ENCODE data around the gene ADGRD1.
"Not testable (repeated sequence)": the region's sequence is repeated elsewhere in the genome, so short reads cannot be mapped to it uniquely, and the experiment has no call there.

The ADGRD1 gene

DNA sequence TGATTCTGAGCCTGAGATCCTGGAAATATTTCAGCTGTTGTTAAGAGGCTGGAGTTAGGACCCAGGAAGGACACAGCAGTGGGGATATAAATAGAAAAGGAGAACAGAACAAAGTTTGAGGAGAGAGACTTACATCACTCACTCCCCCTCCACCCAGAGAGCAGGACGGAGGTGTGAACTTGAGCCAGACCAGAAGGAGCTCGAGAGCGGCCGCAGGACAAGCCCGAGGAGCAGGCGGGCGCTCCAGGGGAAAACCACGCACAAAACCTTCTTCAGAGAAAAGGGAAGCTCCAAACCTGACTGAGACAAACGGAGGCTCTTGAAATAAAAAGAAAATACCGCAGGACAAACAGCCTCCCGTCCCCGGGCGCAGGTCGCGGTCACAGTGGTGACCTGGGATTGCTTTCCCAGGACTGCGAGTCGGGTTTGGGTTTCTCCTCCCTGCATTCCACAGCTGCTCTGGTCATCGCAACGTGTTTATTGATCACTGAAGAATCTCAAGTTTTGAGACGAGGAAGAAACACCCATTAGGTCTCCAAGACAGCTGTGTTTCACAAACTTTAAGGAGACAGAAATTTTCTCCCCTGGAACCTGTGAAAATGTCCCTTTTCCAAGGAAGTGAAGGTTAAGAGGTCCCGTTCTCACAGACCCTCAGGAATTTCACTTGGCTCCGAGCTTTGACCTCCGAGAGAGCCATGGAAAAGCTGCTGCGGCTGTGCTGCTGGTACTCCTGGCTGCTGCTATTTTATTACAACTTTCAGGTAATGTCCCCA lies at the start of gene ADGRD1:
Gene ADGRD1 (plus strand): TSS at position 137 of the 773 bp plus-strand sequence. CDS start 559 bp downstream, at position 696.
- in situ Hi-C loops (cut with MboI; ENCODE audit: low sequenced_read_pairs), result no loop called here

DNA sequence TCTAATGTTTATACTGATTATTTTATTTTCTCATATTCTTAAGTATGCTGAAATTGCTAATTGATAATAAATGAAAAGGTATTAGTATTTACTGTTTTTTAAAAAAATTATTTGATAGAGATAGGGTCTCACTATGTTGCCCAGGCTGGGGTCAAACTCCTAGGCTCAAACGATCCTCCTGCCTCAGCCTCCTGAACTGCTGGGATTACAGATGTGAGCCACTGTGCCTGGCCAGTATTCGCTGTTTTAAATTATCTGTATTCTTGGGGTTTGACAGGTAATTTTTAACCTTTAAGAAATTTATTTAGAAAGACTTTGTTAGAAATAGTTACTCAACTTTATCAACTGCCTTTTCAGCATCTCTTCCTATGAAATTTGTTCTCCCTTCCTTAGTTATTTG lies 49.6 kb upstream of the ADGRD1 start:
- in situ Hi-C loops (cut with MboI; ENCODE audit: low sequenced_read_pairs), result no loop called here

DNA sequence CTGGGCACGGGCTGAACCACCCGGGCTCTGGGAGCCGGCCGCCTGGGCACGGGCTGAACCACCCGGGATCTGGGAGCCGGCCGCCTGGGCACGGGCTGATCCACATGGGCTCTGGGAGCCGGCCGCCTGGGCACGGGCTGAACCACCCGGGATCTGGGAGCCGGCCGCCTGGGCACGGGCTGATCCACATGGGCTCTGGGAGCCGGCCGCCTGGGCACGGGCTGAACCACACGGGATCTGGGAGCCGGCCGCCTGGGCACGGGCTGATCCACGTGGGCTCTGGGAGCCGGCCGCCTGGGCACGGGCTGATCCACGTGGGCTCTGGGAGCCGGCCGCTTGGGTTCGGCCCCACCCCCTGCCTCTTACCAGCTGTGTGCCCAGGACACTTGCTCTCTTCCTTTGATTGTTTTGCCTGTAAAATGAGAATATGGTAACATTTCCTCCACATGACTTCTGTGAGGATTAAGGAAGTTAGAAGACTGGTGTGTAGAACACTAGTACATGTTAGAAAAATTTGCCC lies 48.7 kb upstream of the ADGRD1 start:
- in situ Hi-C loops (cut with MboI; ENCODE audit: low sequenced_read_pairs), result not testable (repeated sequence)

DNA sequence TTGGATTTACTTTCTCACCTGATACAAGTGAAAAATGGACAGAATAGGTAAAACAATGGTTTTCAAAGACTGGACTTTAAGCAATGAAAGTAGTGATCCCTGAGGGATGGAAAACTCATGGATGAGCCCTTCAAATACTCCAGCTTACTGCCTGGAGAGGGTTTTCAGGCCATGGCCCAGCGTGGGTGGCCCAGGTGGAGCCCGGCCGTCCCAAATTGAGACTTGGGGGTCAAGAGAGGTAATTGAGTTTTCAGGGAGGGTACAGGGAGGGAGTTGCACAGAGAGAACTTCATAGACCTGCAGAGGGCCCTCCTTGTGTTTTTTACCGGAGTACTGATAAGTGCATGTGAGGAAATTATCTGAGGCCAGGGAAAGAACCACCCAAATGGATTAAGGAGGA lies 44.6 kb upstream of the ADGRD1 start:
- in situ Hi-C loops (cut with MboI; ENCODE audit: low sequenced_read_pairs), result no loop called here

GRCh38 chr12:130911193-130911592 lies 42.5 kb upstream of the ADGRD1 start:
- in situ Hi-C loops (cut with MboI; ENCODE audit: low sequenced_read_pairs), result no loop called here

DNA sequence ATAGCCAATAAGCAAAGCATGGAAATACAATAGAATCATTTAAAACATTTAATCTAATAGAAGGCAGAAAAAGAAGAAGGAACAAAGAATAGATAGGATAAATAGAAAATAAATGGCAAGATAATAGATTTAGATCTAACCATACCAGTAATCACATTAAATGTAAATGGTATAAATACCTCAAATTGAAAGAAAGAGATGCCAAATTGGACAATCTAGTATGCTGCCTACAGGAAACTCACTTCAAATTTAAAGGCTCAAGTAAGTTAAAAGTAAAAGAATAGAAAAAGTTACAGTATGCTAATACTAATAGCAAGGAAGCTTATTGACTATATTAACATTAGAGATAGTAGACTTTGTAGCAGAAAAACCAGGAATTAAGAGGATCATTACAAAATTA lies 41.8 kb upstream of the ADGRD1 start:
- in situ Hi-C loops (cut with MboI; ENCODE audit: low sequenced_read_pairs), result no loop called here

- in situ Hi-C loops (cut with MboI; ENCODE audit: low sequenced_read_pairs), result no loop called here
These were observed 37.3 kb upstream of the ADGRD1 start for GRCh38 chr12:130916241-130916911.

- in situ Hi-C loops (cut with MboI; ENCODE audit: low sequenced_read_pairs), result no loop called here
These were observed 36.1 kb upstream of the ADGRD1 start for GRCh38 chr12:130917607-130918006.

DNA sequence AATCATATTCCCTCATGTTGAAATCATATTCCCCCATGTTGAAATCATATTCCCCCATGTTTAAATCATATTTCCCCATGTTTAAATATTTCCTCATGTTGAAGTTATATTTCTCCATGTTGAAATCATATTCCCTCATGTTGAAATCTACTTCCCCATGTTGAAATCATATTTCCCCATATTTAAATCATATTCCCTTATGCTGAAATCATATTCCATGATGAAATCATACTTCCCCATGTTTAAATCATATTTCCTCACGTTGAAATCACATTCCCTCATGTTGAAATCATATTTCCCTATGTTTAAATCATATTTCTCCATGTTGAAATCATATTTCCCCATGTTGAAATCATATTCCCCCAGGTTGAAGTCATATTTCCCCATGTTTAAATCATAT lies 34.6 kb upstream of the ADGRD1 start:
- in situ Hi-C loops (cut with MboI; ENCODE audit: low sequenced_read_pairs), result no loop called here

- in situ Hi-C loops (cut with MboI; ENCODE audit: low sequenced_read_pairs), result no loop called here
These were observed 33.5 kb upstream of the ADGRD1 start for GRCh38 chr12:130920119-130920703.

- in situ Hi-C loops (cut with MboI; ENCODE audit: low sequenced_read_pairs), result no loop called here
These were observed 32.9 kb upstream of the ADGRD1 start for GRCh38 chr12:130920723-130921381.

DNA sequence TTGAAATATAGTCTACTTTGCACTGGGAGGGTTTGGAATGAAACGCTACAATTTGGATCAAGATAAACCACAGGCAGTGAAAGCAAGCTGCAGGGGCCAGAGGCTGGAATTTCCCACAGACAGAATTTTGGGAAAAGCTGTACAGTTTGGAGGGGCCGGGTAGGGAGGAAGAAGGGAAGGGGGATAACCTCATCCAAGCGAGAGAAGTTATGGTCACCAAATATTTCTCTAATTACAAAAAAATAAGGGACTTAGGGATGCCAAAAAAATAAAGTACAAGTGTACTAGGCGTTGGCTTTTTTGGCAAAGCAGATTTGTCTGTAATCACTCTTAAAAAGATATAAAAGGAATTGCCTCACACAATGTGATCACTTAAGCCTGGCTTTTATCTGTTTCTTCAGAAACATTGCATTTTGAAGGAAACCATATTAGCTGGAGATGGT lies 31.2 kb upstream of the ADGRD1 start:
- in situ Hi-C loops (cut with MboI; ENCODE audit: low sequenced_read_pairs), result no loop called here

- in situ Hi-C loops (cut with MboI; ENCODE audit: low sequenced_read_pairs), result no loop called here
These were observed 28.6 kb upstream of the ADGRD1 start for GRCh38 chr12:130924966-130925665.

GRCh38 chr12:130925666-130926015 lies 28.1 kb upstream of the ADGRD1 start:
- in situ Hi-C loops (cut with MboI; ENCODE audit: low sequenced_read_pairs), result no loop called here

DNA sequence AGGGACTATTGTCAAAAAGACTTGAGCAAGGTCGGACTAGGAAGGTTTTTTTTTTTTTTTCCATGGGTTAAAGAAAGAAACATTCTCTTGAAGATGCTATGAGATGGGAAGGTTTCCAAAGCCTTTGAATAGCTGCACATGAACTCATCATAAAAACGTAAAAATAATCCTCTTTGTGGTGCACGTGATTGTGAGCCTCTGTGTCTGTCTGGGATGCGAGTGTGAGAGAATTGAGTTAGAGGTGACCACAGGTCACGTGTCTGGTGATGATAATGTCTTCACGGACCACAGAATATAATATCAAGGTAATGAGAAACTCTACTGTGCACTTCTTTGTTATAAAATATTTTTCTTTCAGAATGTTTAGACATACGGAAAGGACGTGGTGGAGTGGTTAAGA lies 24.3 kb upstream of the ADGRD1 start:
- in situ Hi-C loops (cut with MboI; ENCODE audit: low sequenced_read_pairs), result no loop called here

DNA sequence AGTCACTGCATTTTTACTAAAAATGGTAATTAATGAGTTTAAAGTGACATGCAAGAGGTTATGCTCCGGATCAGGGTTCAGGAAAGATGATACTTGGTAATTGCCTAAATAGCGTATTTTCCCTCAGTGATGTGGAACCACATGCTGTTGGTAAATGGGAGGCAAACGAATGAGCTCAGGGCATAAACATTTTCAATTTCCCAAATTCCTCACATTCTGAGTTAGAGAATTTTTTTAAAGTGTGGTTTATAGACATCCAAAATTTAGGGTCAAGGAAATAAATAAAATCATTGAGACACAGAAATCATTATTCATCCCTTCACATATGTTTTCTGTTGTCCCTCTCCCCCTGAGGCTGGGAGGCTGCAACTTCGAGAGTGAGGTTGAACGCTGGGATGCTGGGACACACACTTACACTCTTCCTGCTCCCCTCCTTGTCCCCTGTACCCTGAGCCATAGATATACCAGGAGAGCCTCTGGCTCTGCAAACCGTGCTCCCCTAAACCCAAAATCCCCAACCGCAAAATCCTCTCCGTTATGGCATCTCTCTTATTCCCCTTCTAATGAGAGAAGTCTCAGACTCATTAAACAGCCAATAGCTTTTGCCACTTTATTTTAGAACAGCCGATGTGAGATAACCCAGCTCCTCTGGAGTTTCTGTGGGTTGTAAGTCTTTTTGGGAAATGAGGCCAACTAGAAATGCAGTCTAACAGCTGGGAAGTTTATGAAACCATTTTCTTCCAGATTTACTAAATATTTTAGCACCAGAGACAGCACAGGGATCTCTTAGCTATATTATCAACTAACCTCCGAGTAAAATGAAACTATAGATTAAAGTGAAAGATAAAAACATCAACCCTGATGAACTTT lies 21.4 kb upstream of the ADGRD1 start:
- in situ Hi-C loops (cut with MboI; ENCODE audit: low sequenced_read_pairs), result no loop called here

GRCh38 chr12:130933269-130933995 lies 20.3 kb upstream of the ADGRD1 start:
- in situ Hi-C loops (cut with MboI; ENCODE audit: low sequenced_read_pairs), result no loop called here

DNA sequence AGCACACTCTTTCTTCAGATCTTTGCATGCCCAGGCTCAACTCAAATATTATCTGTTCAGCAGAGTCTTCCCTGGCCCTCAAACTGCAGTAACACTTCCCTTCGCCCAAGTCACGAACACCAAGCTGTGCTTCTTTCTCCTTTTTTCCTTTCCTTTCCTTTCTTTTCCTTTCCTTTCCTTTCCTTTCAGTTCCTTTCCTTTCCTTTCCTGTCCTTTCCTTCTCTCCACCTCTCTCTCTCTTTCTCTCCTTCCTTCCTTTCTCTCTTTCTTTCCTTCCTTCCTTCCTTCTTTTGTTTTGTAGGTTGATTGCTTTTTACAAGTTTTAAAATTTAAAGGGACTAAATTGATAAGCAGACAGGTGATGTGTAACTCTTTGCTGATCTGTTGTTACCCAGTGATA lies 19.0 kb upstream of the ADGRD1 start:
- in situ Hi-C loops (cut with MboI; ENCODE audit: low sequenced_read_pairs), result no loop called here

DNA sequence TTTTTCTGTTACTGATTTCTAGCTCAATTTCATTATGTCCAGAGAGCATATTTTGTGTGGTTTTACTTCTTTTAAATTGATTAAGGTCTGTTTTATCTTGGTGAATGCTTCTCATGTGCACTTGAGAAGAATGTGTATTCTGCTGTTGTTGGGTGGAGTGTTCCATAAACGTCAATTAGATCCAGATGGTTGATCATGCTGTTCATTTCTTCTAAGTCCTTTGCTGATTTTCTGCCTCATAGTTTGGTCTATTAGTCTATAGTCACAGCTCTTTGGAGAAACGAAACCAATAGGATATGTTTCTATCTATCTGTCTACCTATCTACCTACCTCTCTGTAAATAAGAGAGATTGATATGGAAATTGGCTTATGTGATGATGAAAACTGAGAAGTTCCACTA lies 17.1 kb upstream of the ADGRD1 start:
- in situ Hi-C loops (cut with MboI; ENCODE audit: low sequenced_read_pairs), result no loop called here

All from hTERT RPE-1 (cell line).